HEK293 (cell line): ENCODE data around the gene RIPK1.

Source experiments
- CTCF ChIA-PET: fragments of 350-600 bp; formaldehyde crosslinking; extraction: SDS; loops from one replicate; lab custom pipeline; 2021; ENCODE audit warnings: antibody characterized with exemption; lab: Yijun Ruan, JAX
- POLR2A ChIA-PET: fragments of 300-600 bp; formaldehyde crosslinking; extraction: SDS; loops from one replicate; lab custom pipeline; 2020; ENCODE audit warnings: antibody characterized with exemption, inconsistent platforms; lab: Yijun Ruan, JAX
- H3K27ac ChIP-seq: fragments of 200-500 bp; sonication (Bioruptor generic); 2 replicates; pipeline ENCODE4 v1.5.1; 2014; ENCODE audit warnings: low read depth, low read length, control low read depth, inconsistent platforms; ENCODE audit errors: extremely low read depth
- H3K36me3 ChIP-seq, 2 experiments: fragments of 200-500 bp in 1 of 2; sonication (Bioruptor generic) in 1 of 2; 1 replicate in 1 of 2; 2 replicates in 1 of 2; pipeline ENCODE4 v1.5.1; 2014 to 2017; ENCODE audit warnings: inconsistent platforms in 2 of 2, low read length in 2 of 2; ENCODE audit not compliant: control insufficient read depth in 2 of 2, insufficient read depth in 1 of 2
- H3K4me1 ChIP-seq: fragments of 200-500 bp; sonication (Bioruptor generic); 2 replicates; pipeline ENCODE4 v1.5.1; 2014; ENCODE audit warnings: mild to moderate bottlenecking, low read length, inconsistent platforms; ENCODE audit not compliant: control insufficient read depth, insufficient read depth
- H3K4me3 ChIP-seq: 2 replicates; pipeline ENCODE4 v1.5.1; 2011; ENCODE audit warnings: low read depth, mild to moderate bottlenecking, control low read depth, low read length, moderate library complexity
- H3K9me3 ChIP-seq: fragments of 200-500 bp; sonication (Bioruptor generic); 2 replicates; pipeline ENCODE4 v1.5.1; 2014; ENCODE audit warnings: low read depth, low read length, inconsistent platforms; ENCODE audit not compliant: control insufficient read depth, insufficient read depth
- IKZF3 ChIP-seq: fragments of 450-650 bp; IDR thresholded peaks from 2 replicates; pipeline ENCODE4 v1.5.0; 2018; ENCODE audit warnings: missing biosample characterization, mild to moderate bottlenecking, missing genetic modification characterization, moderate library complexity
- KLF8 ChIP-seq: fragments of 450-650 bp; formaldehyde crosslinking; IDR thresholded peaks from 2 replicates; pipeline ENCODE4 v1.5.1; 2016; ENCODE audit warnings: missing biosample characterization, missing genetic modification characterization
- OVOL3 ChIP-seq: fragments of 450-650 bp; formaldehyde crosslinking; IDR thresholded peaks from 2 replicates; pipeline ENCODE4 v1.5.1; 2016; ENCODE audit warnings: missing biosample characterization, missing genetic modification characterization
- YY1 ChIP-seq: fragments of 450-650 bp; formaldehyde crosslinking; IDR thresholded peaks from 2 replicates; pipeline ENCODE4 v1.5.1; 2018; ENCODE audit warnings: missing biosample characterization, missing genetic modification characterization
- ZNF248 ChIP-seq: fragments of 450-650 bp; formaldehyde crosslinking; IDR thresholded peaks from 2 replicates; pipeline ENCODE4 v1.5.1; 2017; ENCODE audit warnings: missing biosample characterization, missing genetic modification characterization
- ZNF354C ChIP-seq: fragments of 450-650 bp; formaldehyde crosslinking; IDR thresholded peaks from 2 replicates; pipeline ENCODE4 v1.5.1; 2016; ENCODE audit warnings: missing biosample characterization, missing genetic modification characterization, low read depth, borderline replicate concordance
- ZNF529 ChIP-seq: fragments of 450-650 bp; formaldehyde crosslinking; IDR thresholded peaks from 2 replicates; pipeline ENCODE4 v1.5.1; 2017; ENCODE audit warnings: missing genetic modification characterization, missing biosample characterization; ENCODE audit not compliant: insufficient replicate concordance
- ZNF660 ChIP-seq: fragments of 450-650 bp; IDR thresholded peaks from 2 replicates; pipeline ENCODE4 v1.5.1; 2018; ENCODE audit warnings: missing biosample characterization, mild to moderate bottlenecking, missing genetic modification characterization
- ZNF791 ChIP-seq: fragments of 450-650 bp; formaldehyde crosslinking; IDR thresholded peaks from 2 replicates; pipeline ENCODE4 v1.5.1; 2016; ENCODE audit warnings: missing biosample characterization, missing genetic modification characterization
- TF ChIP-seq, protein P1 (sequence below): fragments of 450-650 bp; formaldehyde crosslinking; IDR thresholded peaks from 2 replicates; pipeline ENCODE4 v1.5.1; 2017; ENCODE audit warnings: missing biosample characterization, missing genetic modification characterization
- TF ChIP-seq, protein P2 (sequence below): fragments of 450-650 bp; formaldehyde crosslinking; IDR thresholded peaks from 2 replicates; pipeline ENCODE4 v1.5.1; 2017; ENCODE audit warnings: missing biosample characterization, mild to moderate bottlenecking, missing genetic modification characterization, moderate library complexity
- TF ChIP-seq, protein P3 (sequence below): fragments of 450-650 bp; formaldehyde crosslinking; IDR thresholded peaks from 2 replicates; pipeline ENCODE4 v1.5.1; 2017; ENCODE audit warnings: missing biosample characterization, missing genetic modification characterization
- TF ChIP-seq, protein P4 (sequence below): fragments of 450-650 bp; formaldehyde crosslinking; IDR thresholded peaks from 2 replicates; pipeline ENCODE4 v1.5.1; 2017; ENCODE audit warnings: missing biosample characterization, missing genetic modification characterization
- TF ChIP-seq, protein P5 (sequence below): sonication (generic); formaldehyde crosslinking; IDR thresholded peaks from 2 replicates; pipeline ENCODE4 v1.8.1; 2022; ENCODE audit warnings: mild to moderate bottlenecking, moderate library complexity, missing genetic modification reagents
- TF ChIP-seq, protein P6 (sequence below): fragments of 450-650 bp; formaldehyde crosslinking; IDR thresholded peaks from 2 replicates; pipeline ENCODE4 v1.5.1; 2016; ENCODE audit warnings: missing biosample characterization, missing genetic modification characterization
- TF ChIP-seq, protein P7 (sequence below): fragments of 450-650 bp; formaldehyde crosslinking; IDR thresholded peaks from 2 replicates; pipeline ENCODE4 v1.5.1; 2016; ENCODE audit warnings: missing biosample characterization, missing genetic modification characterization

The RIPK1 gene

DNA sequence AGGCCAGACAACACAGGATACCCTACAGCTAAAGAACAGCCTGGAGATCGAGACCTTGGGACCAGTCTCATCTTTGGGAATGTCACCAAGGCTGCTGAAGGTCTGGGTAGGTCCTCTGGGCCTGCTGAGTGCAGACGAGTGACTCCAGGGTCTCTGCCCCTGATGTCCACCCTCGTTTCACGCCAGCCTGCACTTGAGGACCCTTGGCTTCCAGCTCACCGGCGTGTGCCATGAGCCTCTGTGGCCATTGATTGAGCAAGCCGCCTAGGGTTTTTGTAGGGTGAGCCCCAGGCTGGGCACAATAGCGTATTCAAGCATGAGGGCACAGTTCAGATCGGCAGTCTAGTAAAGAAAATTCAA lies 54.5 kb downstream of the RIPK1 start (continued):
- TF ChIP-seq, protein P1, sequence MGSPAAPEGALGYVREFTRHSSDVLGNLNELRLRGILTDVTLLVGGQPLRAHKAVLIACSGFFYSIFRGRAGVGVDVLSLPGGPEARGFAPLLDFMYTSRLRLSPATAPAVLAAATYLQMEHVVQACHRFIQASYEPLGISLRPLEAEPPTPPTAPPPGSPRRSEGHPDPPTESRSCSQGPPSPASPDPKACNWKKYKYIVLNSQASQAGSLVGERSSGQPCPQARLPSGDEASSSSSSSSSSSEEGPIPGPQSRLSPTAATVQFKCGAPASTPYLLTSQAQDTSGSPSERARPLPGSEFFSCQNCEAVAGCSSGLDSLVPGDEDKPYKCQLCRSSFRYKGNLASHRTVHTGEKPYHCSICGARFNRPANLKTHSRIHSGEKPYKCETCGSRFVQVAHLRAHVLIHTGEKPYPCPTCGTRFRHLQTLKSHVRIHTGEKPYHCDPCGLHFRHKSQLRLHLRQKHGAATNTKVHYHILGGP (tag by site-specific recombination) = no peak
- TF ChIP-seq ZNF660 (tag by site-specific recombination) = no peak
- no peak for TF ChIP-seq ZNF791 (tag by site-specific recombination)
- TF ChIP-seq IKZF3 (tag by site-specific recombination) = no peak

DNA sequence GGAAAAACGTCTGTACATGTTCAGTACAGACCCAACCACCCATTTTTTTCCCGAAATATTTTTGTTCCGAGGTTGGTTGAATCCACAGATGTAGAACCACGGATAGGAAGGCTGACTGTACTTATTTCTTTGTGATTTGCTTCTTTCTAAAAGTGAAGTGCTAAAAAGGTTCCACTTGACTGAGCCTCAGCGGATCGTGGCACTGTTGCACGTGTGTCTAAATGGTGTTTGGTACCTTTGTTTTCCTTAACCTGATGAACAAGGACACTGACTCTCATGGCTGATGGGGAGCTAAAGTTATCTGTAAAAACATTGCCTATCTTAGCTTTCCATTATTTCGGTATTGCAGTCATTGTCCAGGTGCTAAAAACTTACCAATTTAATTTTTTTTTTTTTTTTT lies 56.4 kb downstream of the RIPK1 start:
- Histone ChIP-seq H3K4me3 (no peak overlapping the region), H3K4me1 (no peaks in the 10 kb centered on the region), H3K27ac (no peak overlapping the region), H3K9me3 (no peaks in the 10 kb centered on the region), H3K36me3 (peaks cover 4 to 14% of the 10 kb centered on the region in 2 experiments; a peak in 2 of 3 replicates)
- TF ChIP-seq YY1 (tag by site-specific recombination) (no peak), ZNF354C (tag by site-specific recombination) (no peak), OVOL3 (tag by site-specific recombination) (no peak), ZNF248 (no peak)
- TF ChIP-seq, protein P2, sequence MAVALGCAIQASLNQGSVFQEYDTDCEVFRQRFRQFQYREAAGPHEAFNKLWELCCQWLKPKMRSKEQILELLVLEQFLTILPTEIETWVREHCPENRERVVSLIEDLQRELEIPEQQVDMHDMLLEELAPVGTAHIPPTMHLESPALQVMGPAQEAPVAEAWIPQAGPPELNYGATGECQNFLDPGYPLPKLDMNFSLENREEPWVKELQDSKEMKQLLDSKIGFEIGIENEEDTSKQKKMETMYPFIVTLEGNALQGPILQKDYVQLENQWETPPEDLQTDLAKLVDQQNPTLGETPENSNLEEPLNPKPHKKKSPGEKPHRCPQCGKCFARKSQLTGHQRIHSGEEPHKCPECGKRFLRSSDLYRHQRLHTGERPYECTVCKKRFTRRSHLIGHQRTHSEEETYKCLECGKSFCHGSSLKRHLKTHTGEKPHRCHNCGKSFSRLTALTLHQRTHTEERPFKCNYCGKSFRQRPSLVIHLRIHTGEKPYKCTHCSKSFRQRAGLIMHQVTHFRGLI (tag by site-specific recombination) = no peak
- ChIA-PET CTCF (interaction anchor here (0.6 to 4.5 kb wide), 8 partner anchors 29 to 140 kb away, joined by 3 to 25 read pairs (median 4); partner anchors contain the start of gene TUBB2A), POLR2A (interaction anchor here (0.7 kb wide), 2 partner anchors 127 to 387 kb away, joined by 4 to 5 read pairs; no protein-coding TSS in a partner anchor)

DNA sequence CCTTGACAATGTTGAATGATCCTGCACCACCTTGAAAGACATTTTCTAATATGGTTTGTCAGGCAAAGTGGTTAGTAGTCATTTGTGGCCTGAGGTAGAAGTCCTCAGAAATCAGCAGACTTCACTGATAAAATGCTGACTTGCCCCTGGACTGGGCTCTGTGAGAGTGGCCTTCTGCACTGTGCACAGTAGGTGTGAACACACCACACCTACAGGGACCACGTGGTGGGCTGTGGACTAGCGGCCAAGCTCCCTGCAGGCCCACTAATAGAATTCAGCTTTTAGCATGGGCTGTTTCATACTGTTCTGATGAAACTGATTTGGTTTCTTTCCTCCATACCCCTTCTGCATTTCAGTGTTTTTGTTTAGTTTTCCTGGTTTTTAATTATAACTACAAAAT lies 57.5 kb downstream of the RIPK1 start:
- no peak overlapping the region for H3K27ac ChIP-seq
- no peaks in the 10 kb centered on the region for H3K4me1 ChIP-seq
- ChIA-PET POLR2A (no interaction called here), CTCF (interaction anchor here (0.6 to 6.2 kb wide), 20 partner anchors 9 to 285 kb away, joined by 3 to 69 read pairs (median 3); partner anchors contain the start of genes SERPINB6 and TUBB2A)
- no peaks in the 10 kb centered on the region for H3K9me3 ChIP-seq
- H3K36me3 ChIP-seq = peaks cover 6 to 25% of the 10 kb centered on the region in 2 experiments; a peak in 2 of 3 replicates
- no peak overlapping the region for H3K4me3 ChIP-seq
- TF ChIP-seq, protein P3, sequence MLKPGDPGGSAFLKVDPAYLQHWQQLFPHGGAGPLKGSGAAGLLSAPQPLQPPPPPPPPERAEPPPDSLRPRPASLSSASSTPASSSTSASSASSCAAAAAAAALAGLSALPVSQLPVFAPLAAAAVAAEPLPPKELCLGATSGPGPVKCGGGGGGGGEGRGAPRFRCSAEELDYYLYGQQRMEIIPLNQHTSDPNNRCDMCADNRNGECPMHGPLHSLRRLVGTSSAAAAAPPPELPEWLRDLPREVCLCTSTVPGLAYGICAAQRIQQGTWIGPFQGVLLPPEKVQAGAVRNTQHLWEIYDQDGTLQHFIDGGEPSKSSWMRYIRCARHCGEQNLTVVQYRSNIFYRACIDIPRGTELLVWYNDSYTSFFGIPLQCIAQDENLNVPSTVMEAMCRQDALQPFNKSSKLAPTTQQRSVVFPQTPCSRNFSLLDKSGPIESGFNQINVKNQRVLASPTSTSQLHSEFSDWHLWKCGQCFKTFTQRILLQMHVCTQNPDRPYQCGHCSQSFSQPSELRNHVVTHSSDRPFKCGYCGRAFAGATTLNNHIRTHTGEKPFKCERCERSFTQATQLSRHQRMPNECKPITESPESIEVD (tag by site-specific recombination) = no peak
- TF ChIP-seq, protein P4, sequence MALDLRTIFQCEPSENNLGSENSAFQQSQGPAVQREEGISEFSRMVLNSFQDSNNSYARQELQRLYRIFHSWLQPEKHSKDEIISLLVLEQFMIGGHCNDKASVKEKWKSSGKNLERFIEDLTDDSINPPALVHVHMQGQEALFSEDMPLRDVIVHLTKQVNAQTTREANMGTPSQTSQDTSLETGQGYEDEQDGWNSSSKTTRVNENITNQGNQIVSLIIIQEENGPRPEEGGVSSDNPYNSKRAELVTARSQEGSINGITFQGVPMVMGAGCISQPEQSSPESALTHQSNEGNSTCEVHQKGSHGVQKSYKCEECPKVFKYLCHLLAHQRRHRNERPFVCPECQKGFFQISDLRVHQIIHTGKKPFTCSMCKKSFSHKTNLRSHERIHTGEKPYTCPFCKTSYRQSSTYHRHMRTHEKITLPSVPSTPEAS = no peak
- TF ChIP-seq, protein P5, sequence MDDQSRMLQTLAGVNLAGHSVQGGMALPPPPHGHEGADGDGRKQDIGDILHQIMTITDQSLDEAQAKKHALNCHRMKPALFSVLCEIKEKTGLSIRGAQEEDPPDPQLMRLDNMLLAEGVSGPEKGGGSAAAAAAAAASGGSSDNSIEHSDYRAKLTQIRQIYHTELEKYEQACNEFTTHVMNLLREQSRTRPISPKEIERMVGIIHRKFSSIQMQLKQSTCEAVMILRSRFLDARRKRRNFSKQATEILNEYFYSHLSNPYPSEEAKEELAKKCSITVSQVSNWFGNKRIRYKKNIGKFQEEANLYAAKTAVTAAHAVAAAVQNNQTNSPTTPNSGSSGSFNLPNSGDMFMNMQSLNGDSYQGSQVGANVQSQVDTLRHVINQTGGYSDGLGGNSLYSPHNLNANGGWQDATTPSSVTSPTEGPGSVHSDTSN (CRISPR knock-in tag) = no peak
- TF ChIP-seq, protein P6, sequence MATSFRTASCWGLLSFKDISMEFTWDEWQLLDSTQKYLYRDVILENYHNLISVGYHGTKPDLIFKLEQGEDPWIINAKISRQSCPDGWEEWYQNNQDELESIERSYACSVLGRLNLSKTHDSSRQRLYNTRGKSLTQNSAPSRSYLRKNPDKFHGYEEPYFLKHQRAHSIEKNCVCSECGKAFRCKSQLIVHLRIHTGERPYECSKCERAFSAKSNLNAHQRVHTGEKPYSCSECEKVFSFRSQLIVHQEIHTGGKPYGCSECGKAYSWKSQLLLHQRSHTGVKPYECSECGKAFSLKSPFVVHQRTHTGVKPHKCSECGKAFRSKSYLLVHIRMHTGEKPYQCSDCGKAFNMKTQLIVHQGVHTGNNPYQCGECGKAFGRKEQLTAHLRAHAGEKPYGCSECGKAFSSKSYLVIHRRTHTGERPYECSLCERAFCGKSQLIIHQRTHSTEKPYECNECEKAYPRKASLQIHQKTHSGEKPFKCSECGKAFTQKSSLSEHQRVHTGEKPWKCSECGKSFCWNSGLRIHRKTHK (tag by site-specific recombination) = no peak
- TF ChIP-seq, protein P7, sequence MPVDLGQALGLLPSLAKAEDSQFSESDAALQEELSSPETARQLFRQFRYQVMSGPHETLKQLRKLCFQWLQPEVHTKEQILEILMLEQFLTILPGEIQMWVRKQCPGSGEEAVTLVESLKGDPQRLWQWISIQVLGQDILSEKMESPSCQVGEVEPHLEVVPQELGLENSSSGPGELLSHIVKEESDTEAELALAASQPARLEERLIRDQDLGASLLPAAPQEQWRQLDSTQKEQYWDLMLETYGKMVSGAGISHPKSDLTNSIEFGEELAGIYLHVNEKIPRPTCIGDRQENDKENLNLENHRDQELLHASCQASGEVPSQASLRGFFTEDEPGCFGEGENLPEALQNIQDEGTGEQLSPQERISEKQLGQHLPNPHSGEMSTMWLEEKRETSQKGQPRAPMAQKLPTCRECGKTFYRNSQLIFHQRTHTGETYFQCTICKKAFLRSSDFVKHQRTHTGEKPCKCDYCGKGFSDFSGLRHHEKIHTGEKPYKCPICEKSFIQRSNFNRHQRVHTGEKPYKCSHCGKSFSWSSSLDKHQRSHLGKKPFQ (tag by site-specific recombination) = peak; percentile 66; the same call in 1 of the 2 replicates
- TF ChIP-seq KLF8 (tag by site-specific recombination) (no peak), ZNF529 (tag by site-specific recombination) (no peak)
